Spleen (tissue), 11 donors: ENCODE data around the gene ELMO3. TPM values are rescaled to one million over a fixed set of nuclear protein-coding genes. Genes with fewer than 3 reads are reported as not detected.
A peak's percentile ranks its signal among the peaks of the same experiment; 100 is the strongest.

Experiments used
- DNase-seq: peaks from one replicate; pipeline ENCODE4 v3.0.0-alpha.2; 2020
- H3K27ac ChIP-seq, 8 donors: fragments of 200-600 bp; sonication (generic) in 7 of 8; 1 replicate in 4 of 8; 2 replicates in 4 of 8; pipeline versions ENCODE4 v1.5.0 to v1.8.0; 2016 to 2021; ENCODE audit warnings: inconsistent platforms in 4 of 8, mild to moderate bottlenecking in 4 of 8, moderate library complexity in 1 of 8
- H3K27me3 ChIP-seq, 7 donors: fragments of 200-600 bp; sonication (generic) in 6 of 7; replicated peaks in 1 of 7; 1 replicate in 4 of 7; 2 replicates in 3 of 7; pipeline versions ENCODE4 v1.5.0 to v1.8.0; 2016 to 2021; ENCODE audit warnings: inconsistent platforms in 3 of 7, mild to moderate bottlenecking in 1 of 7
- H3K36me3 ChIP-seq, 6 donors: fragments of 200-600 bp; sonication (generic) in 5 of 6; 1 replicate in 4 of 6; 2 replicates in 2 of 6; pipeline versions ENCODE4 v1.5.0 to v1.8.0; 2016 to 2021; ENCODE audit warnings: inconsistent platforms in 2 of 6
- H3K4me1 ChIP-seq, 6 donors: fragments of 200-600 bp; sonication (generic) in 5 of 6; 1 replicate in 3 of 6; 2 replicates in 3 of 6; pipeline versions ENCODE4 v1.5.0 to v1.8.0; 2016 to 2021; ENCODE audit warnings: inconsistent platforms in 3 of 6
- H3K4me3 ChIP-seq, 8 donors: fragments of 200-600 bp; sonication (generic) in 7 of 8; 1 replicate in 4 of 8; 2 replicates in 4 of 8; pipeline versions ENCODE4 v1.5.0 to v1.8.0; 2016 to 2021; ENCODE audit warnings: inconsistent platforms in 4 of 8, mild to moderate bottlenecking in 4 of 8, moderate library complexity in 2 of 8
- H3K9me3 ChIP-seq, 8 donors: fragments of 200-600 bp; sonication (generic) in 7 of 8; 1 replicate in 4 of 8; 2 replicates in 4 of 8; pipeline versions ENCODE4 v1.5.0 to v1.8.0; 2016 to 2021; ENCODE audit warnings: inconsistent platforms in 4 of 8
- CTCF ChIP-seq, 11 experiments: fragments of 200-600 bp in 7 of 11; fragments of 450-650 bp in 4 of 11; sonication (generic) in 4 of 11; IDR thresholded peaks in 8 of 11; conservative IDR thresholded peaks in 3 of 11; 1 replicate in 7 of 11; 2 replicates in 4 of 11; pipeline versions ENCODE4 v1.4.0 to v1.8.0; 2016 to 2021; ENCODE audit warnings: antibody characterized with exemption in 11 of 11, inconsistent platforms in 4 of 11, mild to moderate bottlenecking in 1 of 11
- POLR2A ChIP-seq, 3 donors: fragments of 450-650 bp; IDR thresholded peaks; one replicate each; pipeline ENCODE4 v1.5.1; 2017; ENCODE audit warnings: antibody characterized with exemption in 3 of 3, mild to moderate bottlenecking in 1 of 3
- POLR2AphosphoS5 ChIP-seq, 3 donors: sonication (generic); formaldehyde crosslinking; IDR thresholded peaks; one replicate each; pipeline ENCODE4 v1.5.1; 2017; ENCODE audit warnings: antibody characterized with exemption in 3 of 3
- WGBS, 5 donors: extraction: QIAGEN DNeasy Blood & Tissue Kit in 3 of 5; methylation state at CpG; one replicate each; pipeline versions ENCODE4 v1.1.5 to v1.1.7; 2013 to 2018; 5-methylcytosine and 5-hydroxymethylcytosine counted together
- intact Hi-C: fragments of 100-400 bp; cut with DNase I; formaldehyde crosslinking; loops from one replicate; pipeline ENCODE4 v1.15.0; 2023; ENCODE audit warnings: low total_unique reads
- polyA plus RNA-seq, 3 donors: library from polyadenylated mRNA; stranded (reverse); fragments of 200-250 nt; gene quantifications; one replicate each; pipeline ENCODE4 v1.2.1, GENCODE V29; 2013
- total RNA-seq, 7 donors: library from RNA; depleted of rRNA in 3 of 7; stranded (reverse); fragments of >200 nt in 3 of 7; fragmentation: NEBNext Ultra II Directional in 4 of 7; extraction: Animal tissue kit (Norgen Biotek cat#: 25700) in 4 of 7; gene quantifications; one replicate each; pipeline versions ENCODE4 v1.1.0 to v1.2.1, GENCODE V29; 2016 to 2021
- donor health status: healthy with polysubstance abuse.
- donor health status: DM: no; HTN: no; CAD: no; lungs with moderate emphysema.
- donor health status: DM: no; HTN: no; CAD: no.
- donor health status: Bipolar disorder and iron deficiency.
- donor health status: healthy.
- donor health status: DM: no; HTN: no; CAD: no.
- donor health status: DM: yes; HTN: yes; CAD: no.

ELMO3 gene
- total and polyA plus RNA-seq, 10 donors, result 2.8 to 8.7 (median 4.0) TPM

- H3K4me1 ChIP-seq, result peaks cover 0 to 11% (median 0%) of the 10 kb centered on the region in 6 donors
- DNase-seq, result no peak
- no peak overlapping the region for H3K4me3 ChIP-seq
- peaks cover 0 to 65% (median 29%) of the 10 kb centered on the region in 6 donors for H3K36me3 ChIP-seq
- TF ChIP-seq CTCF (IDR thresholded peaks at IDR 0.05 in 8 of 11, conservative IDR thresholded peaks at IDR 0.05 in 3 of 11) (no peak), POLR2AphosphoS5 (IDR thresholded peaks at IDR 0.05) (no peak), POLR2A (IDR thresholded peaks at IDR 0.05) (no peak)
- no peak overlapping the region for H3K27ac ChIP-seq
- no peaks in the 10 kb centered on the region for H3K27me3 ChIP-seq
- H3K9me3 ChIP-seq, result no peaks in the 10 kb centered on the region
- WGBS, 5 donors, result 88 to 97% (median 96%) methylated on average over 7 to 8 of the region's 8 CpGs
- intact Hi-C loops, result no loop called here
Observed at GRCh38 chr16:67206129-67206837, 7.4 kb downstream of the ELMO3 start.

- DNase-seq, result no peak
- no peak for TF ChIP-seq POLR2AphosphoS5 (IDR thresholded peaks at IDR 0.05)
- Histone ChIP-seq H3K9me3 (no peaks in the 10 kb centered on the region), H3K36me3 (peaks cover 0 to 64% (median 23%) of the 10 kb centered on the region in 6 donors), H3K27ac (no peak overlapping the region), H3K4me3 (no peak overlapping the region), H3K27me3 (no peaks in the 10 kb centered on the region), H3K4me1 (peaks cover 0 to 11% (median 0%) of the 10 kb centered on the region in 6 donors)
- 94 to 100% (median 96%) methylated on average over 3 of the region's 3 CpGs for WGBS, 5 donors
- intact Hi-C loops, result no loop called here
Observed at GRCh38 chr16:67206838-67207248, 7.9 kb downstream of the ELMO3 start.

- intact Hi-C loops, result no loop called here
- Histone ChIP-seq H3K27ac (no peak overlapping the region), H3K4me3 (no peak overlapping the region), H3K4me1 (peaks cover 0 to 11% (median 0%) of the 10 kb centered on the region in 6 donors), H3K27me3 (no peaks in the 10 kb centered on the region), H3K9me3 (no peaks in the 10 kb centered on the region), H3K36me3 (peaks cover 0 to 57% (median 17%) of the 10 kb centered on the region in 6 donors)
- 85 to 86% (median 86%) methylated on average over 11 to 21 of the region's 21 CpGs for WGBS, 5 donors
- DNase-seq, result no peak
- TF ChIP-seq POLR2A (IDR thresholded peaks at IDR 0.05) (no peak), CTCF (IDR thresholded peaks at IDR 0.05 in 8 of 11, conservative IDR thresholded peaks at IDR 0.05 in 3 of 11) (no peak), POLR2AphosphoS5 (IDR thresholded peaks at IDR 0.05) (peak in 2 of 3 donors; percentile 24 to 62)
Observed at GRCh38 chr16:67207249-67208091, 8.5 kb downstream of the ELMO3 start.

- no peak for DNase-seq
- TF ChIP-seq CTCF (IDR thresholded peaks at IDR 0.05 in 8 of 11, conservative IDR thresholded peaks at IDR 0.05 in 3 of 11), result no peak
- TF ChIP-seq POLR2AphosphoS5 (IDR thresholded peaks at IDR 0.05), result peak in 1 of 3 donors; percentile 41
- TF ChIP-seq POLR2A (IDR thresholded peaks at IDR 0.05), result no peak
- H3K4me1 ChIP-seq, result peaks cover 0 to 20% (median 2%) of the 10 kb centered on the region in 6 donors
- H3K36me3 ChIP-seq, result peaks cover 0 to 49% (median 9%) of the 10 kb centered on the region in 6 donors
- 86 to 93% (median 91%) methylated on average over 4 to 11 of the region's 11 CpGs for WGBS, 5 donors
- intact Hi-C loops, result no loop called here
- no peaks in the 10 kb centered on the region for H3K9me3 ChIP-seq
- H3K27me3 ChIP-seq, result no peaks in the 10 kb centered on the region
- no peak overlapping the region for H3K27ac ChIP-seq
- no peak overlapping the region for H3K4me3 ChIP-seq
Observed at GRCh38 chr16:67208154-67208896, 9.4 kb downstream of the ELMO3 start.
